ENCODE data around the gene SLC28A3.
"Not testable (repeated sequence)": the region's sequence is repeated elsewhere in the genome, so short reads cannot be mapped to it uniquely, and the experiment has no call there.

SLC28A3 gene

DNA sequence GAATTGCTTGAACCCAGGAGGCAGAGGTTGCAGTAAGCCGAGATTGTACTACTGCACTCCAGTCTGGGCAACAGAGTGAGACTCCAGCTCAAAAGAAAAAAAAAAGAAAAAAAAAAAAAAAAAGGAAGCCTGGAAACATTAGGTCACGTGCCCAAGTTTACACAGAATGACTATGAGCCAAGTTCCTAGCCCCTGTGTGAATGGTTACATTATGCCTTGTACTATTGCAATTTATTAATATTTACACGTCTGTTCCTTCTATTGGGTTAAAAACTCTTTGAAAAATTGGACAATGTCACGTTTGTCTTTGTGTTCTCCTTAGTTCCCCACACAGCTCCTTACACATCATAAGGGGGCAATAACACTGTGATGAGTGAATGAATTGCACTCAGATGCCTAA is 33.5 kb upstream of the SLC28A3 start:
- Histone ChIP-seq H3K27ac (ENCODE audit: low read length) (no peak overlapping the region), H3K4me1 (ENCODE audit: insufficient read depth, low read length) (no peaks in the 10 kb centered on the region), H3K9ac (ENCODE audit: low read depth, low read length) (no peak overlapping the region), H3K4me3 (ENCODE audit: low read length) (no peak overlapping the region), H3K36me3 (ENCODE audit: insufficient read depth, low read depth, low read length) (no peaks in the 10 kb centered on the region), H3K9me3 (ENCODE audit: insufficient read depth, low read depth, low read length) (no peaks in the 10 kb centered on the region), H3K27me3 (ENCODE audit: insufficient read depth, low read length) (no peaks in the 10 kb centered on the region)

DNA sequence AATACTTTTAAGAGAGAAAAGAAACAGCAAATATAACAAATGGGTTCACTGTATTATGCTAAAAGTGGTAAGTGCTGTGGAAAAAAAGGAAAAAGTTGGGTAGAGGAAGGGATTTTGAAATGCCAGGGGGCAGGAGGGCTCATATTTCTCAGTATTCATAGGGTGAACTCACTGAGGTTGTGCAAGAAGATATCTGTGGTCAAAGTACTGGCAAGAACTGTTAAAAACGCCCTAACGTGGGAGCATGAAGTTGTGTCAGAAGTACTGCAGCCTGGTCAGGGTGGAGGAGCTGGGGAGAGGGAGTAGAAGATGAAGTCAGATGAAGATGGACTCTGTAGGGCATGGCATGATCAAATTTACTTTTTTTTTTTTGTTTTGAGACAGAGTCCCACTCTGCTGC is 31.2 kb upstream of the SLC28A3 start:
- Histone ChIP-seq H3K27me3 (ENCODE audit: insufficient read depth, low read length) (no peaks in the 10 kb centered on the region), H3K9ac (ENCODE audit: low read depth, low read length) (no peak overlapping the region), H3K4me3 (ENCODE audit: low read length) (no peak overlapping the region), H3K36me3 (ENCODE audit: insufficient read depth, low read depth, low read length) (no peaks in the 10 kb centered on the region), H3K9me3 (ENCODE audit: insufficient read depth, low read depth, low read length) (no peaks in the 10 kb centered on the region), H3K27ac (ENCODE audit: low read length) (no peak overlapping the region), H3K4me1 (ENCODE audit: insufficient read depth, low read length) (no peaks in the 10 kb centered on the region)

DNA sequence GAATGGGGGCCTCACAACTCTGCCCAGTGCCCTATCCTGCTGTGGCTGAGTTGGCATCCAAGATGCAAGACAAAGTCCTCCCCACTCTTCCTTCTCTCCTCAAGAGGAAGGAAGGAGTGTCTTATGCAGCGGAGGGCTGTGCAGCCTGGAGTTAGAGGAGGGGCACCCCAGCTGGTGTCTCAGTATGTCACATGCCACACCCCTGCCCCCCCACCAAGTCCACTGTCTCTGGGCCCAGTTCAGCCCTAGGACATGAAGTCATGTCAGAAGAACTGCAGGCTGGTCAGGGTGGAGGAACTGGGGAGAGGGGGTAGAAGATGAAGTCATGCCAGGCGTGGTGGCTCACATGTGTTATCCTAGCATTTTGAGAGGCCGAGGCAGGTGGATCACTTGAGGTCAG is 28.0 kb upstream of the SLC28A3 start:
- H3K27me3 ChIP-seq (ENCODE audit: insufficient read depth, low read length), result no peaks in the 10 kb centered on the region
- H3K9me3 ChIP-seq (ENCODE audit: insufficient read depth, low read depth, low read length), result no peaks in the 10 kb centered on the region
- H3K4me1 ChIP-seq (ENCODE audit: insufficient read depth, low read length), result no peaks in the 10 kb centered on the region
- H3K9ac ChIP-seq (ENCODE audit: low read depth, low read length), result no peak overlapping the region
- no peak overlapping the region for H3K27ac ChIP-seq (ENCODE audit: low read length)
- no peaks in the 10 kb centered on the region for H3K36me3 ChIP-seq (ENCODE audit: insufficient read depth, low read depth, low read length)
- no peak overlapping the region for H3K4me3 ChIP-seq (ENCODE audit: low read length)

DNA sequence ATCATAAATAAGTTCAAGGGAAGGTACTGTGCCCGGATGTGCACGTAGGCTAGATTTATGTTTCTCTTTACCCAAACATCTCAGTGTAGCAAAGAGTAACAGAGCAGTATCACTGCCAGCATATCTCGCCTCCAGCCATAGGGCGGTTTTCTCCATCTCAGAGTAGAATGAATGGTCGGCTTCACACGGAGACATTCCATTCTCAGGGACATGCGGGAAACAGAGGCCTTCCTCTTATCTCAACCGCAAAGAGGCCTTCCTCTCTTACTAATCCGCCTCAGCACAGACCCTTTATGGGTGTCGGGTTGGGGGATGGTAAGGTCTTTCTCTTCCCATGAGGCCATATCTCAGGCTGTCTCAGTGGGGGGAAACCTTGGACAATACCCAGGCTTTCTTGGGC is 27.2 kb upstream of the SLC28A3 start:
- H3K27me3 ChIP-seq (ENCODE audit: insufficient read depth, low read length); H3K9ac ChIP-seq (ENCODE audit: low read depth, low read length): not testable (repeated sequence)

DNA sequence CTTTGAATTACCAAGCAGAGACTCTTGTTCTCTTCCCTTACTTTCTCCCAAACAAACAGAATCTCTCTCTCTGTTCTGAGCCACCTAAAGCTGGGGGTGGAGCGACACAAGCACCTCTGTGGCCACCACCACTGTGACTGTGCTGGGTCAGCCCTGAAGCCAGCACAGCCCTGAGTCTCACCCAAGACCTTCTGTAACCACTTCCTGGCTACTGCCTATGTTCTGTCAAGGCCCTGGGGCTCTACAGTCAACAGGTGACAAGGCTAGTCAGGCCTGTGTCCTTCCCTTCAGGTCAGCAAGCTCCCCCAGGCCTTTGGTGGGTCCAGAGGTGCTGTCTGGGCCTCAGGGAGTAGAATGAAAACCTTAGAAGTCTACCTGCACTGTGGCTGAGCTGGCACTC is 26.1 kb upstream of the SLC28A3 start:
- Histone ChIP-seq H3K4me1 (ENCODE audit: insufficient read depth, low read length) (no peaks in the 10 kb centered on the region), H3K9ac (ENCODE audit: low read depth, low read length) (no peak overlapping the region), H3K27me3 (ENCODE audit: insufficient read depth, low read length) (no peaks in the 10 kb centered on the region), H3K9me3 (ENCODE audit: insufficient read depth, low read depth, low read length) (no peaks in the 10 kb centered on the region), H3K27ac (ENCODE audit: low read length) (no peak overlapping the region), H3K4me3 (ENCODE audit: low read length) (no peak overlapping the region), H3K36me3 (ENCODE audit: insufficient read depth, low read depth, low read length) (no peaks in the 10 kb centered on the region)

More for the DNA sequence above, 27.2 kb upstream of the SLC28A3 start:
- H3K27ac ChIP-seq (ENCODE audit: low read length); H3K4me1 ChIP-seq (ENCODE audit: insufficient read depth, low read length); H3K36me3 ChIP-seq (ENCODE audit: insufficient read depth, low read depth, low read length); H3K4me3 ChIP-seq (ENCODE audit: low read length); H3K9me3 ChIP-seq (ENCODE audit: insufficient read depth, low read depth, low read length): not testable (repeated sequence)

DNA sequence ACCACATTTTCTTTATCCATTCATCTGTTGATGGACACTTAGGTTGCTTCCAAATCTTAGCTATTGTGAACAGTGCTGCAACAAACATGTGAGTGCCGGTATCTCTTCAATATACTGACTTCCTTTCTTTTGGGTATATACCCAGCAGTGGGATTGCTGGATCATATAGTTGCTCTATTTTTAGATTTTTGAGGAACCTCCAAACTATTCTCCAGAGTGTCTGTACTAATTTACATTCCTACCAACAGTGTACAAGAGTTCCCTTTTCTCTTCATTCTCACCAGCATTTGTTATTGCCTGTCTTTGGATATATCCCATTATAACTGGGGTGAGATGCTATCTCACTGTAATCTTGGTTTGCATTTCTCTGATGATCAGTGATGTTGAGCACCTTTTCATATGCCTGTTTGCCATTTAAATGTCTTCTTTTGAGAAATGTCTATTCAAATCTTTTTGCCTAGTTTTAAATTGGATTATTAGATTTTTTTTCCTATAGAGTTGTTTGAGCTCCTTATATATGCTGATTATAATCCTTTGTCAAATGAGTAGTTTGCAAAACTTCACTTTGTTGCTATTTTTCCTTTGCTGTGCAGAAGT is 24.4 kb upstream of the SLC28A3 start:
- not testable (repeated sequence) for H3K9ac ChIP-seq (ENCODE audit: low read depth, low read length); H3K27me3 ChIP-seq (ENCODE audit: insufficient read depth, low read length); H3K9me3 ChIP-seq (ENCODE audit: insufficient read depth, low read depth, low read length); H3K4me1 ChIP-seq (ENCODE audit: insufficient read depth, low read length); H3K4me3 ChIP-seq (ENCODE audit: low read length); H3K27ac ChIP-seq (ENCODE audit: low read length); H3K36me3 ChIP-seq (ENCODE audit: insufficient read depth, low read depth, low read length)

DNA sequence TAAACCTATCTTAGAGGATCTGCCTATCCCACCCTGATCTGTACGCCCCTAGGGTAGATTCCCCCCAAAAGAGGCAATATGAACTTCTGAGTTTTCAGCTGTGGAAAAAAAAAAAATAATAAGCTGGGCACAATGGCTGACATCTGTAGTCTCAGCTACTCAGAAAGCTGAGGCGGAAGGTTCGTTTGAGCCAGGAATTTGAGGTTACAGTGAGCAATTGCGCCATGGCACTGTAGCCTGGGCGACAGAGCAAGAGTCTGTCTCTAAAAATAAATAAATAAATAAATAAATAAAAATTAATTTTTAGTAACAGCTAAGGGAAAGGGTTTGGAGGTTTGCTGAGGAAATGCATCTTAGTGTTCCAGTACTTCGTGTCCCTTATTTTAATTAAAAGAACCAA is 21.1 kb upstream of the SLC28A3 start:
- H3K27ac ChIP-seq (ENCODE audit: low read length), result no peak overlapping the region
- no peak overlapping the region for H3K4me3 ChIP-seq (ENCODE audit: low read length)
- no peaks in the 10 kb centered on the region for H3K9me3 ChIP-seq (ENCODE audit: insufficient read depth, low read depth, low read length)
- H3K27me3 ChIP-seq (ENCODE audit: insufficient read depth, low read length), result no peaks in the 10 kb centered on the region
- no peaks in the 10 kb centered on the region for H3K36me3 ChIP-seq (ENCODE audit: insufficient read depth, low read depth, low read length)
- no peak overlapping the region for H3K9ac ChIP-seq (ENCODE audit: low read depth, low read length)
- H3K4me1 ChIP-seq (ENCODE audit: insufficient read depth, low read length), result no peaks in the 10 kb centered on the region; the same call in 1 of the 2 replicates

DNA sequence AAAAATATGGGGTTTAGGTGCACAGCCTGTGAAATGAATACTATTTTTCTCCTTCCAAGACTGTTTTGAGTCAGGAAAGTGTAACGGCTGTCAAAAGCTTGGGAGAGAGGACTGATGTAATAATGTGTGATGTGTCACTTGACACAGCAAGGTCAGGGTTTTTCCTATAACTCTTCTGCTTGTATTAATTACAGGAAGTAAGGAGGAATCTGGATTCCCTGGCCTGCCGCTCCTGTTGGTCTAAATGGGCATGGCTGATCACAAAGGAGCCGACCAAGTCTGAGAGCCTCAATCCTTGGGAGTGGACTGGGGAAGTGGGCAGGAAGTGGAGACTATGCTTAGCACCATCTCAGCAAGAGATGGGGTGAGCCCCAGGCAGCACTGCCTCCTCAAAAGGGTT is 16.7 kb upstream of the SLC28A3 start:
- H3K27me3 ChIP-seq (ENCODE audit: insufficient read depth, low read length), result no peaks in the 10 kb centered on the region
- H3K4me3 ChIP-seq (ENCODE audit: low read length), result no peak overlapping the region
- H3K9ac ChIP-seq (ENCODE audit: low read depth, low read length), result no peak overlapping the region
- no peaks in the 10 kb centered on the region for H3K9me3 ChIP-seq (ENCODE audit: insufficient read depth, low read depth, low read length)
- no peaks in the 10 kb centered on the region; the same call in 1 of the 2 replicates for H3K4me1 ChIP-seq (ENCODE audit: insufficient read depth, low read length)
- H3K36me3 ChIP-seq (ENCODE audit: insufficient read depth, low read depth, low read length), result no peaks in the 10 kb centered on the region
- H3K27ac ChIP-seq (ENCODE audit: low read length), result no peak overlapping the region

DNA sequence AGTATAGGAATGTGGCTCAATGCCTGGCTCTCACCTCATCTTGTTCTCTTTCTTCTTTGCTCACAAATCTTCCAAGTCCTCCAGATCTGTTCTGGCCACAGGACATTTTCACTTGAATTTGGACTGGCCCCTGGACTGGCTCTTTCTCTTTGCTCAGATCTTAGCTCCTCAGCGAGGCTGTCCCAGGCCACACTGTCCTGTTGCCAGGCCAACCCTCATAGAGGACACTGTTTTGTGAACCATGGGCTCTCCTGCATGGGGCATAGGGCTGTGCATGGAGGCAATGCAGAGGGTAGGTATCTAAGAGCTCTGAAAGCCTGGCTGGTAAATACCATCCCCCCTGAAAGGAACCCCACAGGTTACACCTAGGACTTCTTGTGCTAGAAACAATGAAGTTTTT is 13.5 kb upstream of the SLC28A3 start:
- H3K27ac ChIP-seq (ENCODE audit: low read length), result no peak overlapping the region
- H3K9me3 ChIP-seq (ENCODE audit: insufficient read depth, low read depth, low read length), result no peaks in the 10 kb centered on the region
- H3K36me3 ChIP-seq (ENCODE audit: insufficient read depth, low read depth, low read length), result no peaks in the 10 kb centered on the region
- no peaks in the 10 kb centered on the region; the same call in 1 of the 2 replicates for H3K4me1 ChIP-seq (ENCODE audit: insufficient read depth, low read length)
- no peak overlapping the region for H3K9ac ChIP-seq (ENCODE audit: low read depth, low read length)
- no peaks in the 10 kb centered on the region for H3K27me3 ChIP-seq (ENCODE audit: insufficient read depth, low read length)
- H3K4me3 ChIP-seq (ENCODE audit: low read length), result no peak overlapping the region

DNA sequence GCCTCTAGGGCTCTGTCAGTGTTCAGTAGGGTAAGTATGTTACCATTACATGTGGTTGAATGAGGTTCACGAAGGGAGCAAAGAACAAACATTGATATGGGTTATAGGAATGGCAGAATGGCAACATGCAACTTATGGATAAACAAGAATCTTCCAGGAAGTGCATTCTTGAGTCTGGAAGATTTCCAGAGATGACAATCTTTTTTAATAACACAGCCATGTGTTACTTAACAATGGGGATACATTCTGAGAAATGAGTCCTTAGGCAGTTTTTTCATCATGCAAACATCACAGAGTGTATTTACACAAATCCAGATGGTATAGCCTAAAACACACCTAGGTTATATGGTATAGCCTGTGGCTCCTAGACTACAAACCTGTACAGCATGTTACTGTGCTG is 9.1 kb upstream of the SLC28A3 start:
- no peak overlapping the region for H3K9ac ChIP-seq (ENCODE audit: low read depth, low read length)
- H3K27me3 ChIP-seq (ENCODE audit: insufficient read depth, low read length), result no peaks in the 10 kb centered on the region
- H3K36me3 ChIP-seq (ENCODE audit: insufficient read depth, low read depth, low read length), result no peaks in the 10 kb centered on the region
- H3K9me3 ChIP-seq (ENCODE audit: insufficient read depth, low read depth, low read length), result no peaks in the 10 kb centered on the region
- no peak overlapping the region for H3K27ac ChIP-seq (ENCODE audit: low read length)
- no peaks in the 10 kb centered on the region for H3K4me1 ChIP-seq (ENCODE audit: insufficient read depth, low read length)
- no peak overlapping the region for H3K4me3 ChIP-seq (ENCODE audit: low read length)

DNA sequence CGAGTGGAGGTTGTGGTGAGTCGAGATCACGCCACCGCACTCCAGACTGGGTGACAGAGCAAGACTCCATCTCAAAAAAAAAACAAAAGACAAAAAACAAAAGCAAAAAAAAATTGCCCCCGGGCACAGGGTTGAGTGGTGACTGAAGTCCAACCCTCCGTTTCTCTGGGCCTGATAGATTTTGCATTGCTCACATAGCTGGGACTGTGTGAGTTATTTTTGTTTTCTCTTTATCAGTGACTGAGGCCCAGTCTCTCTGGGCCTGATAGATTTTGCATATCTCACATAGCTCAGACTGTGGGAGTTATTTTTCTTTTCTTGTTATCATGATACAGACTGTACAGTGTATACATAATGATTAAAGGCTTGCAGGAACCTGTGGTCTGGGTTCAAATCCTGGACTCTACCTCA is 2.6 kb upstream of the SLC28A3 start:
- Histone ChIP-seq H3K9me3 (ENCODE audit: insufficient read depth, low read depth, low read length) (no peaks in the 10 kb centered on the region), H3K9ac (ENCODE audit: low read depth, low read length) (no peak overlapping the region), H3K4me1 (ENCODE audit: insufficient read depth, low read length) (peaks cover 5% of the 10 kb centered on the region; the same call in 1 of the 2 replicates), H3K27ac (ENCODE audit: low read length) (no peak overlapping the region), H3K36me3 (ENCODE audit: insufficient read depth, low read depth, low read length) (no peaks in the 10 kb centered on the region), H3K4me3 (ENCODE audit: low read length) (no peak overlapping the region), H3K27me3 (ENCODE audit: insufficient read depth, low read length) (no peaks in the 10 kb centered on the region)

DNA sequence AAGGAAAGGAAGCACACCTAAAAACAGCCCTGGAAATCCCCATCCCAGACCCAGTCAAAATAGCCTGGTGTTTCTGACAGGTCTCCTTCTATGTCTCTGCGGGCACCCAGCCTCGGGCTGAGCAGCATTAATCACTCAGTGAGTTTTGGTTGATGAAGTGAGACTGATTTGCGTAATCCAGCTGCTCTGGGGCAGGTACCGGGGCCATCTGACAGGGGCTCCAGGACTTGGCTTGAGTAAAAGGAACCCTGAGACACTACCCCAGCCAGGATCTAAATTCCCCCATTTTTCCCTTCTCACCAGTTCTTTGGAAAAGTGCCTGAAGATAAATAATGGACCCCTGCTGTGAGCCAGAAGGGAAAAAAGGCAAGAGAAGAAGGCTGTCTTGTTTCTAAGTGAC is 596 bp downstream of the SLC28A3 start:
- H3K9ac ChIP-seq (ENCODE audit: low read depth, low read length), result no peak overlapping the region

More for the DNA sequence above, 596 bp downstream of the SLC28A3 start:
- no peaks in the 10 kb centered on the region for H3K9me3 ChIP-seq (ENCODE audit: insufficient read depth, low read depth, low read length)
- no peaks in the 10 kb centered on the region for H3K36me3 ChIP-seq (ENCODE audit: insufficient read depth, low read depth, low read length)
- H3K27ac ChIP-seq (ENCODE audit: low read length), result no peak overlapping the region
- peaks cover 5% of the 10 kb centered on the region; the same call in 1 of the 2 replicates for H3K4me1 ChIP-seq (ENCODE audit: insufficient read depth, low read length)
- H3K4me3 ChIP-seq (ENCODE audit: low read length), result no peak overlapping the region
- H3K27me3 ChIP-seq (ENCODE audit: insufficient read depth, low read length), result no peaks in the 10 kb centered on the region

All from iPS-20b (cell line).